GM21717 (cell line): ENCODE measurements around the gene PMEL.
A peak's percentile ranks its signal among the peaks of the same experiment; 100 is the strongest.
"Not testable (repeated sequence)": the region's sequence is repeated elsewhere in the genome, so short reads cannot be mapped to it uniquely, and the experiment has no call there.

Experiments used
- ATAC-seq: cut with Tn5 transposase; IDR thresholded peaks from one replicate; pipeline ENCODE4 v1.9.1; 2021; ENCODE audit warnings: mild to moderate bottlenecking, moderate library complexity; ENCODE audit not compliant: unreplicated experiment

The PMEL gene

DNA sequence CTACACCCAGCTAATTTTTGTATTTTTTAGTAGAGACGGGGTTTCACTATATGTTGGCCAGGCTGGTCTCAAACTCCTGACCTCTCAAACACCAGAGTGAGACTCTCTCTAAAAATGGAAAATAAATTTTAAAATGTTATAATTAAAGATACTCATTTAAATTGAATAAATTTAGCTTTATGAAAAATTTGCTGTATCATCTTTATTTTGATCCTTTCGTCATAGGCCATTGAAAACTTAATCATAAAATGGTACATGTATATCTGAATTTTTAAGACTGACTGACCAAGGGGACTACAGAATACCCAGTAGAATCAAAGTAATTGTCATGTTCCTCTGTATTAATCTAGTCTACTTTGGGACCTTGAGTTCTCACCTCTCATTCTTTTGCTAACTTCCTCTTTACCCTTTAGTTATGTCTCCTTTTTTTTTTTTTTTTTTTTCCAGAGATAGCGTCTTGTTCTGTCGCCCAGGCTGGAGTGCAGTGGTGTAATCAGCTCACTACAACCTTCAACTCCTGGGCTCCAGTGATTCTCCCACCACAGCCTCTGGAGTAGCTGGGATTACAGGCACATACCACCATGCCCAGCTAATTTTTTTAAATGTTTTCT lies 17.5 kb upstream of the PMEL start:
- no peak for ATAC-seq

DNA sequence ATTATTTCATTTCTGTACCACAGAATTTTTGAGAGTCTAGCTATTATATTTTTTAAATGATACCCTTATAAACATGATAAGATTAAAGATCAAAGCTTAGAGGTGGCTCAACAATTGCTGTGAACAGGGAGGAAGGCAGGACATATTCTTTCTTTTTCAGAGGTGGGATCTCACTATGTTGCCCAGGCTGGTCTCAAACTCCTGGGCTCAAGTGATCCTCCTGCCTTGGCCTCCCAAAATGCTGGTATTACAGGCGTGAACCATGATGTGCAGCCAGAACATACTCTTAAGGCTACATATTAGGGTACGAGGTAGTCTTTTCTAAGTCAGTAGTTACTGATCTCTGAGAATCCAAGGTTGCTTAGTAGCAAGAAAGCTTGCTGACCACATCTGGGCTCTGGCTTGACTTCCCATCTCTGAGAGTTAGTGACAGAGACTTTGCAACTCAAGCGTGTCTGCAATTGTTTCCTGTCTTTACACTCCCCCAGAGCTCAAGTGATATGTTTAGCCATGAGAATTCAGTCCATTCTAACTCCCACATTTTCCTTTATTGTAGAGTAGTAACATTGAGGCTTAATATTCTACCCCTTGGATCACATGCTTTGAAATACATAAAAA lies 16.6 kb upstream of the PMEL start:
- no peak for ATAC-seq

- ATAC-seq: not testable (repeated sequence)
Observed at GRCh38 chr12:55981882-55982281, 16.0 kb upstream of the PMEL start.

DNA sequence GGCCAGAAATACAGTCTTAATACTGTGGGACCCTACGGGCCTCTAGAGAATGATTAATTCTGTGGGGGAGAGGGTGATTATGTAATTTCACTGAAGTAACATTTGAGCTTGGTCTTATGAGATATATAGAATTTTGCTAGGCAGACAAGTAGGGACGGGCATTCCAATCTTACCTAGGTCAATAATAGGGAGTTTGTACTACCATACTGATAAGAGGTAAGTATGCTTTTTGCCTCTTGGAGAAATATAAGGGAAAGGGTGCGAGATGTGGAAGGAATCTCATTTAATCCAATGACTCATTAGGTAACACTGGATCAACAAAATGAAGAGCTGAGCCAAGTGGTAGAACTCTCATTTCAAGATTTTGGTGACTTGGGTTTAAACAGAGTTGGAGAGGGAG lies 13.2 kb upstream of the PMEL start:
- no peak for ATAC-seq

DNA sequence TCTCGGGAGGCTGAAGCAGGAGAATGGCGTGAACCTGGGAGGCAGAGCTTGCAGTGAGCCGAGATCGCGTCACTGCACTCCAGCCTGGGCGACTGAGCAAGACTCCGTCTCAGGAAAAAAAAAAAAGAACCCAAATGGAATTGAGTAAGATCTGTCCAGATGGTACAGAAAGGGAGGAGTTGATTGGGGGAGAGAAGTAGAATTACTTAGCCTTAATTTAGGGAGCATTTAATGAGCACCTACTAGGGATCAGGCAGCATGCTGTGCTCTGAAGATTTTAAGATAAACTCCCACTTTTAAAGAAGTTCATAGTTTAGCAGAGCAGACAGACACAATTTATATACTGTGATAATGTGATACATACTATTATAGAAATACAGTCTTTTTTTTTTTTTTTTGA lies 12.6 kb upstream of the PMEL start:
- ATAC-seq: no peak

DNA sequence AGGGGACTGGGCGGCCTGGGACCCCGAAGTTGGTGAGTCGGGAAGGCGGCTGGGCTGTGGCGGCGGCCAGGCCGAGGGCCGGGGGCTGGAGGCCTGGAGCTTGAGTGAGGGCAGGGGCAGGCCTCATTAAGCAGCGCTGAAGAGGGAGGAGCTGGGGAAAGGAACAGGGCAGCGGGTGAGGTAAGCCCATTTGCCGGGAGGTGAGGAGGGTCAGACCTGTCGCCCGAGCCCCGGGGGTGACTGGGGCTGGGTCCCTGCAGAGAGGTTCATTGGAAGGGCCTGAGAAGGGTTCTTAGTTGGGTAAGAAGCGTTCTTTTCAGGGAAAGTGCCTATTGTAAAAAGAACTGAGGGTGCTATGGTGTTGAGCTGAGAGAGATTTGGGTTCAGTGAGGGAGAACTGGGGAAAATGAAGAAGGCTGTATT lies 8.5 kb upstream of the PMEL start:
- ATAC-seq: peak; percentile 14

DNA sequence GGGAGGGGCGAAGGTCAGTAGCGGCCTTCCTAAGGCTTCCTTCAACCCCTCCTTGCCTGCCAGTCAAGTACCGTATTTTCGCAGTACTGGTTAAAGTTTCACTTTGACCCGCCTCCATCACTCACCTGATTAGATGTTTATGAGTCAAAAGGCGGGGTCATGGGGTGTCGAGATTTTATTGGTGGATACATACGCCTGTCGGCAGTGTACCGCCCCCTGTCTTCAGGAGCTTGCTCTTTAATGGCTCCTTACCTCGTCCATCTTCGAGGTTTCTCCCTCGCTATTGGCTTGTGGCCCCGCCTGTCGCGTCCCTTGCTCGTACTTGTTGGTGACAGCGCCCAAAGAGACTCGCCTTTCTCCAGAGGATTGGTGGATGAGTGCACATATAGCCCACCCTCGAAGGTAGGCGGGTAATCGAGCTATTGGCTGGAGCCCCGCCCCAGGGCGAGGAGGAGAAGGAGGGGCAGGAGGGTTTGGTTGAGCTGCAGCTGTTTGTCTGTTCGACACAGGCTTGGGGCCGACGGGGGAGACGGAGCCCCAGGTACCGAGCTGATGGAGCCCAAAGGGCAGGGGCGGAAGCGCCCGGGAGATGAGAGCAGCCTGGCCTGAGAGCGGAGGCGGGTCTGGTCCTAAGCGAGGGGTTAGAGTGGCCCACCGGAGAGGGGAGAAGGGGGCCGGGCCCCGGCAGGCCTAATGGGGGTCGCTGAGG lies 7.9 kb upstream of the PMEL start, which contains the start of gene RAB5B:
TSS of gene RAB5B (plus strand) at position 480 of the 709 bp plus-strand sequence. CDS start 12,883 bp downstream, outside the sequence.
- ATAC-seq: peak; percentile 91

GRCh38 chr12:55972911-55973598 lies 7.2 kb upstream of the PMEL start:
- no peak for ATAC-seq

DNA sequence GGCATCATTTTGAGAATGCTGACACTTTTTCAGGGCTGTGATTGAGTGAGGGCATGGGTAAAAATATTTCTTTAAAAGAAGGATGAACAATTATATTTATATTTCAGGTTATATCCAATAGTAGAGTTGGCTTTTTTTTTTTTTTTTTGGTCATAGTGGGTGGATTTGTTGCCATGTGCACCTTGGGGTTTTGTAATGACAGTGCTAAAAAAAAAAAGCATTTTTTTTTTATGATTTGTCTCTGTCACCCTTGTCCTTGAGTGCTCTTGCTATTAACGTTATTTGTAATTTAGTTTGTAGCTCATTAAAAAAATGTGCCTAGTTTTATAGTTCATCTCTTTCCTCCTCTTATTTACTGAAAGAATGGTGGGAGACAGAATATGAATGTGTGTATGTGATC lies 6.6 kb upstream of the PMEL start:
- no peak for ATAC-seq

DNA sequence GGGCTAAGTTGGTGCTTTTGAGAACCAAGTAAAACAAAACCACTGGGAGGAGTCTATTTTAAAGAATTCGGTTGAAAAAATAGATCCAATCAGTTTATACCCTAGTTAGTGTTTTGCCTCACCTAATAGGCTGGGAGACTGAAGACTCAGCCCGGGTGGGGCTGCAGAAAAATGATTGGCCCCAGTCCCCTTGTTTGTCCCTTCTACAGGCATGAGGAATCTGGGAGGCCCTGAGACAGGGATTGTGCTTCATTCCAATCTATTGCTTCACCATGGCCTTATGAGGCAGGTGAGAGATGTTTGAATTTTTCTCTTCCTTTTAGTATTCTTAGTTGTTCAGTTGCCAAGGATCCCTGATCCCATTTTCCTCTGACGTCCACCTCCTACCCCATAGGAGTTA lies 6.2 kb upstream of the PMEL start:
- no peak for ATAC-seq

DNA sequence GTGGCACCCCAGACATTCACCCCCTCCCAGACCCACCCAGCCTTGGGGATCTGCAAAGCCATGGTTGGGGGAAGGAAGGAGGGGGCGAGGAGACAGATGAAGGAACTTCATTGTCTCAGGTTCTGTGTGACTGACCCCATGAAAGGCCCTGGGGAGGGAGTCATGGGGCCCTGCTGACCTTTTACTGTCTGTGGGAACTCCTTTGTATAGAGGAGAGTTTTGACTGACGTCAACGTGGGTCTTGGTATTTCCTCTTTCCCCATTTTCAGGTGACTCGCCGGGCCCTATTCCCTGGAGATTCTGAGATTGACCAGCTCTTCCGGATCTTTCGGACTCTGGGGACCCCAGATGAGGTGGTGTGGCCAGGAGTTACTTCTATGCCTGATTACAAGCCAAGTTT lies 4.9 kb upstream of the PMEL start:
- ATAC-seq: no peak

DNA sequence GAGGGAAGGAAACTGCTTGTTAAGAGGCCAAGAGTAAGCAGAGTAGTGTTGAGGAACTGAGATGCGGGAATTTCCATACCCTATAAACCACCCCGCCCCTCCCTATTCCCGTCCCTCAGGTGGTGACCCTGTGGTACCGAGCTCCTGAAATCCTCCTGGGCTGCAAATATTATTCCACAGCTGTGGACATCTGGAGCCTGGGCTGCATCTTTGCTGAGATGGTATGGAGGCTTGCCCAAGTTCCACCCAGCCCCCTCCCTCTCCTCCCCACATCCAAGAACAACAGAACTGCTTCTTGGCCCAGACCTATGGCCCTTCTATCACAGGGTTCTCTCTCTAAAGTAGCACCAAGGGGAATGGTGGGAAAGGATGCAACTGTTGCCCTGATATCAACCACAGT lies 3.5 kb upstream of the PMEL start:
- no peak for ATAC-seq

DNA sequence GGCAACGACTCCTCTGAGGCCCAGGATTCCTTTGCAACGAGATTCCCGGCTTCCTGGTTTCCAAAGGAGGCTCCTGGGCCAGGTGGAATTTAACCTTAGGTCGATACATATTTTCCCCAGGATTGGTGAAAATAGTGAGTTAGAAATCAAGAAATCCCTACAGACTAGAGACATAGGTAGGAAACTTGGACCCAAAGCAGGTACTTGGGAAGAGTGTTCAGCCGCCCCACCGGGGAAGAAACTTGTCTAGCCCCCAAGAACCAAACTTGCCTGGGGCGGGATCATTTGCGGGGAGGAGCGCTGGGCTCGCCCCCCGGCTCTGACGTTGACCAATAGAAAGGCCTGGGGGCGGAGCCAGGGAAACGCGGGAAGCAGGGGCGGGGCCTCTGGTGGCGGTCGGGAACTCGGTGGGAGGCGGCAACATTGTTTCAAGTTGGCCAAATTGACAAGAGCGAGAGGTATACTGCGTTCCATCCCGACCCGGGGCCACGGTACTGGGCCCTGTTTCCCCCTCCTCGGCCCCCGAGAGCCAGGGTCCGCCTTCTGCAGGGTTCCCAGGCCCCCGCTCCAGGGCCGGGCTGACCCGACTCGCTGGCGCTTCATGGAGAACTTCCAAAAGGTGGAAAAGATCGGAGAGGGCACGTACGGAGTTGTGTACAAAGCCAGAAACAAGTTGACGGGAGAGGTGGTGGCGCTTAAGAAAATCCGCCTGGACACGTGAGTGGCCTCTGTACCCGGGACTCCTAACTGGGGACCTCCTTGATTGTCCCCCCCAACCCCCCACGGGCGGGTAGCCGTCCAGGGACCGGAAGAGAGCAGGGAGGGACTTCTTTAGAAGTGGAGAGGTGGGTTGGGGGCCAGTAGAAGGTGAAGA lies 803 bp upstream of the PMEL start, which contains the start of gene CDK2:
TSS of gene CDK2 (plus strand) at position 423 of the 874 bp plus-strand sequence. CDS start at position 602, 179 bp downstream.
- ATAC-seq: peak; percentile 96

DNA sequence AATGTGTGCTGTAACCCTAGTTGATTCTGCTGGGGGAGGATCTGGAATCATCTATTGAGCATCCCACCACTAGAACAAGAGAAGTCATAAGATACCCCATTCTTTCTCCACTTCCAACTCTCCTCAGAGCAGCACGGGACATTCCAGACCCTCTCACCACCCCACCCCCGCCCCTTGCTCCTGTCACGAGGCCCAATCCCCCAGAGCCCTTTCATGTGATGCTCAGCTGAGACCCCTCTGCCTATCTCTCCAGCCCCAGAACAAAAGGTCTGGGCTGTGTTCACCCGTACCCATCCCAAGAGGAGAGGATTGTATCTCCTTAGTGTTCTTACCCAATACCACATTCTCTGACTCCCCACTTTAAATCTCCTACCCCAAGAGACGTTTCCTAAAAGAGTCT lies 602 bp downstream of the PMEL start:
- ATAC-seq: no peak

GRCh38 chr12:55963760-55964159 lies 2.1 kb downstream of the PMEL start:
- ATAC-seq: no peak

DNA sequence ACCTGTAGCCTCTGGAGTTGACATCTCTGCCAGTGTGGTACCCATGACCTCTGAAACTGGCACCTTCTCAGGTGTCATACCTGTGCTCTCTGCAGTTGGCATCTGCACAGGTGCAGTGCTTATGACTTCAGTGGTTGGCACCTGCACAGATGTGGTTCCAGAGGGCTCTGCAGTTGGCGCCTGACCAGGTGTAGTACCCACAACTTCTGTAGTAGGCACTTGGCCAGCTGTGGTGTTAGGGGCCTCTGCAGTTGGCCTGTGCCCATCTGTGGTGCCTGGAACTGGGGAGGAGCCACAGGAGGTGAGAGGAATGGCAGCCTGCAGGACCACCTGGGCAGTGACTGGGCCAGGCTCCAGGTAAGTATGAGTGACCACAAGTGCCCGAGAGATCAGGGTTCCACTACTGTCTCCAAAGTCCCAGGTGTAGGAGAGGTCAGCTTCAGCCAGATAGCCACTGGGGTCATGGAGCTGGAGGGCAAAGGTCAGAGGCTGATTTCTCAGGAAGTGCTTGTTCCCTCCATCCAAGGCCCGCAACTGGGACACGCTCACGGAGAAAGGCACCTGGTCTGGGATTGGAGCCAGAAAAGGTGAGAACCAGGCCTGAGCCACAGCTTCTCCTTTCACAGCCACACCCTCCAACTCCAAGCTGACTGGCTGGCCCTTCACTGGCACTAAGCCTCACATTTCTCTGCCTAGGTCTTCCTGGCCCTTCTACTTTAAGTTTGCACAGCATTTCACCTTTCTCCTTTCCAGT lies 8.6 kb downstream of the PMEL start:
- no peak for ATAC-seq

DNA sequence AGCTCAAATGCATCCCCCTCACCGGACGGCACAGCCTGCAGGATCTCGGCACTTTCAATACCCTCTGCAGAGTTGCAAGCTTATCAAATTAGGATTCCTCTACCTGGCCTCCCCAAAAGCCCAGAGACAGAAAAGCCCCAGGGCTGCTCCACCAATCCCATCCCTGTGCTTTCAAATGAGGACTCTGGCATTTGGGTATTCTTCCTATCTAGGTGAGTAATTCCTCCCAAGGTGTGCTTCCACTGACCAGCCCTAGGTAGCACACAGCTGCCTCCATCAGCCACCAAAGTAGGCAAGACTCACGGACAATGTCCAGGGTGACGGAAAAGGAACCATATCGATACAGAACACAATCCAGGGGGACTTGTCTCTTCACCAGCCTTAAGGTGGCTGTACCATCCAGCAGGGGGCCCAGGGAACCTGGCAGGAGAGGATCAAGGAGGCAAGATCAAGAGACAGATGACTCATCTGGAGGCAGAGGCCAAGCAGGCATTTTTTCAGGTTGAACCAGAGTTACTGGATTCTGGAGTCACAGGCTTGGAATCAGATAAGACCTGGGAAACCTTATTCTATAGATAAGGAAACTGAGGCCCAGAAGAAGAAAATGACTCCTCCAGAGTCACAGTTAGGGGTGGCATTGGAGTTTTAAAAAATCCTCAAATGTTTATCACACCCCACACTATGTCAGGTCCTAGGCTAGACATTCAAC lies 9.9 kb downstream of the PMEL start:
- no peak for ATAC-seq

DNA sequence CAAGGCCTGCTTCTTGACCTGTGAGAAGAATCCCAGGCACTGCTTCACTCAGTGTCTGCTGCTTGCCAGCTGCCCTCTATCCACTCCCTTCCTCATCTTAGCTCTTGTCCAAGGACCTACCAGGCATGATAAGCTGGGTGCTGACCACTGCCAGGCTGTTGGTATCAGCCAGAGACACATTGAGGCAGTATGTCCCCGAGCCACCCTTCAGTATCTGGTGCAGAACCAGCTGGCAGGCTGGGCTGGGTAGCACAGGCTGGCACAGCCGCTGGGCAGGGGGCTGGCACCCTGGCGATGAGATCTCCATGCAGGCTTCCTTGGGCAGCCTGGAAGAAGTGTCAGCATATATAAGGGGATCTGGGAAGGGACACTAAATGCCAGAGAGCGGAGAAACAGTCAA lies 10.5 kb downstream of the PMEL start:
- no peak for ATAC-seq

- no peak for ATAC-seq
Observed at GRCh38 chr12:55946553-55946952, 19.3 kb downstream of the PMEL start.
